Mucosa of gallbladder (tissue), 1 donor: ENCODE measurements around the gene CARD10. TPM values are rescaled to one million over a fixed set of nuclear protein-coding genes. Genes with fewer than 3 reads are reported as not detected.

Source experiments
- DNase-seq: peaks from one replicate; pipeline ENCODE4 v3.0.0-alpha.2; 2020; ENCODE audit warnings: low spot score
- total RNA-seq: library from RNA; stranded (reverse); gene quantifications from one replicate; pipeline ENCODE4 v1.2.1, GENCODE V29; 2021
- donor health status: DM: no; HTN: no; CAD: no.

Gene CARD10
- total RNA-seq, 1 donor from 2014 or later: 62.8 TPM

DNA sequence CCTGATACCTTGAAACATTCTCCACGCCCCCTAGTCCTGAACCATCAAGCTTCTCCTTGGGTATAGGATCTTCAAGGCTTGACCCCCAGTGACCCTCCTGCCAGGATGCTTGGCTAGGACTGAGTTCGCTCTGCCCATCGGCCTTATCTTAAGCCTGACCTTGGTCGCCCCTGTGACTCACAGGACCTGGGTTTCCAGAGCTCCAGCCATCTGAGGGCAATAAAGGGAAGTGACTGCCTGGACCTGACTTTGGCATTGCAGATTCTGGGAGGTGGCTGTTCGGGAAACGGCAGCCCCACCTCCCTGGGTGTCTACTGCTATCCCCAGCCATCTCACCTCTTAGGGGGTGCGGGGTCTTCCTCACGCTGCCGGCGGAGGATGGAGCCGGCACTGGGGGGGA lies 15.4 kb downstream of the CARD10 start:
- DNase-seq: no peak

- no peak for DNase-seq
Measured at GRCh38 chr22:37503183-37503683, 16.0 kb downstream of the CARD10 start.

GRCh38 chr22:37502342-37503182 lies 16.7 kb downstream of the CARD10 start:
- DNase-seq: peak; percentile 90

GRCh38 chr22:37501610-37502341 lies 17.4 kb downstream of the CARD10 start:
- peak; percentile 92 for DNase-seq

DNA sequence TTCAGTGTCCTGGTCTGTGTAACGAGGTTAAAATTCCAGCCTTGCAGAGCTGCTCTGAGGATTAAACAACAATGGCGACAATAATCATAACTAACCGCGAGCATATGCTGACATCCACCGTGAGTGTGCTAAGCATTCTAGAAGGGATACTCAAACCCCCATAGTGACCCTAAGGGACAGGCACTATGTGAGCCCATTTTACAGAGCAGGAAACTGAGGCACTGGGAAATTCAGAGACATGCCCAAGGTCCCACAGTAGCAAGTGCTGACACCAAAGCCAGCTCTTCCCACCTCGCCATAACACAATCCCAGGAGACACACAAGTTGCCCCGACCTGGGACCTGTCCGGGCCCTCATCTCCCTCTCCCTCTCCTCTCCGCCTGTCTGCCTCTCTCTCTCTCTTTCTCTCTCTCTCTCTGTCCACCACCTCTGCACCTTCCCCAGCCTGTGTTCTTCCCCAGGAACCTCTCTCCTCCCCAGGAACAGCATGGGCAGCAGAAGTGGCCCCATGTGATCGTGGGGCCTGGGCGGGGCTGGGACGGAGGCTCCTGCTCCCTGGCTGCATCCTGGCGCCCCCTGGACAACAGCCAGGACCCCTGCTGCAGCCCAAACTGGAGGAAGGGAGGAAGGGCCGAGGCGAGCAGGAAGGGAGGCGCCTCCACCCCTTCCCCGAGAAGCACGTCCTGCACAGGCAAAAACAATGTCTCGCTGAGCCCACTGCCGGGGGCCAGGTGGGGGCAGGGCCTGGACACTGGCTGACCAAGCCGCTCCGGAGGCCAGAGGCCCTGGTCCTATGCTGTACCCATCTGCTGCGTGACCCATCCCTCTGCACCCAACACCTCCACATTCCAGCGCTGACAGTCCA lies 18.2 kb downstream of the CARD10 start:
- no peak for DNase-seq

DNA sequence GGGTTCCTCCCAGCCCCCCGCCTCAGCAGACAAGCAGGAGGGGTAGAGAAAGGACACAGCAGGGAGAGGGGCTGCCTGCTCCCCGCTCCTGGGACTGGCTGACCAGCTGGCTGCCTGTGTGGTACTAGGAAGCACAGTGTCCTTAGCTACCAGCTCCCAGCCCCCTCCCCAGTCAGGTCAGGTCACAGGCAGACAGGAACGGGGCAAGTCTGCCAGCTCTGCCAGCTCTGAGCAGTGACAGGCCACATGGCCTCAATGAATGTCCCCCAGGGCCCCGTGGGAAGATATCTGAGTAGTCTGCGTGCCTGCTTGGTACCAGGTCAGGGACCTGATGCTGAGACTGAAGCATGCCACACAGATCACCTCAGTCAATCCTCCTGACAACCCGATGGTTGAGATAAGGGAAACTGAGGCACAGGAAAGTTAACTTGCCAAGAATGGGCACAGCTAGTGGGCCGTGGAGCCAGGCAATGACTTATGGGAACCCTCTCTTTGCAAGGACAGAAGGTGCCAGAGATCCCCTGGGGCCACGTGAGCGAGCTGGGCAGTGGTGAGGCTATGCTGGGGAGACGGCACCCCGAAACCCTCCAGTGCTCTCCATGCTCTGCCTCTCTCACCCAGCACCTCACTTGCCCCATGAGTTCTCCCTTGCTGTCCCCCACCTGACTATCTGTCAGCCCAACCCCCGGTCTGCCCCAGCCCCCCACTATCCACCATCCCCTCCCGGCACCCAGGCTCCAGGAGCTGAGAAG lies 19.2 kb downstream of the CARD10 start:
- no peak for DNase-seq

DNA sequence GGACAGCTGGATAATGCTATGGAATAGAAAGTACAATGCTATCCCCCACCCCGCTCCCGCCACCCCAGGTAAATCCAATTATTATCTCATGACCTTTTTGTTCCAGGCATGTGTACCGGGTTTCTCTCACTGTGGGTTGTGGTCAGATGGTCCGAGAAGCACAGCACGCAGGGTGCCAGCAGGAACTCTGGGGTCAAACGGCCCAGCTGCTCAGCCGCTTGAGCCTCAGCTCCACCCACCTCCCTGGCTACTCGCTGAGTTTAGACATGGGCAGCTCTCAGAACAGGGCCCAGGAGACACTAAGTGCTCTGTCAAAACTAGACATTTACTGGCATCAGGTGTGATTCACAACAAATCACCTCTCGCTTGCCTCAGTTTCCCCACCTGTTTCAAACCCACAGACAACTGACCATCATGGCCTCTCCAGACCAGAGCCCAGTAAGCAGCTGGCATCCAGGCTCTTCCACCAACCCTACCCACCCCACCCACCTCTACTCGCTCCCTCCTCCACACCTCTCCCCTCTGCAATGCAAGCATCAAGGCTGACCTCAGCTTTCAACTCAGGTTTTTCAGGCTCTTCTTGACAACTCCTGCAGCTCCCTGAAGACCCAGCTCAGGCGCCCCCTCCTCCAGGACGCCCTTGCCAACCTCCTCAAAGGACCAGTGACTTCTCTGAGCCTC lies 20.0 kb downstream of the CARD10 start:
- no peak for DNase-seq

- DNase-seq: no peak
Measured at GRCh38 chr22:37498289-37498909, 20.8 kb downstream of the CARD10 start.

- DNase-seq: no peak
Measured at GRCh38 chr22:37497062-37497599, 22.1 kb downstream of the CARD10 start.

- DNase-seq: no peak
Measured at GRCh38 chr22:37496651-37497050, 22.6 kb downstream of the CARD10 start.

- DNase-seq: no peak
Measured at GRCh38 chr22:37493979-37494378, 25.2 kb downstream of the CARD10 start.

DNA sequence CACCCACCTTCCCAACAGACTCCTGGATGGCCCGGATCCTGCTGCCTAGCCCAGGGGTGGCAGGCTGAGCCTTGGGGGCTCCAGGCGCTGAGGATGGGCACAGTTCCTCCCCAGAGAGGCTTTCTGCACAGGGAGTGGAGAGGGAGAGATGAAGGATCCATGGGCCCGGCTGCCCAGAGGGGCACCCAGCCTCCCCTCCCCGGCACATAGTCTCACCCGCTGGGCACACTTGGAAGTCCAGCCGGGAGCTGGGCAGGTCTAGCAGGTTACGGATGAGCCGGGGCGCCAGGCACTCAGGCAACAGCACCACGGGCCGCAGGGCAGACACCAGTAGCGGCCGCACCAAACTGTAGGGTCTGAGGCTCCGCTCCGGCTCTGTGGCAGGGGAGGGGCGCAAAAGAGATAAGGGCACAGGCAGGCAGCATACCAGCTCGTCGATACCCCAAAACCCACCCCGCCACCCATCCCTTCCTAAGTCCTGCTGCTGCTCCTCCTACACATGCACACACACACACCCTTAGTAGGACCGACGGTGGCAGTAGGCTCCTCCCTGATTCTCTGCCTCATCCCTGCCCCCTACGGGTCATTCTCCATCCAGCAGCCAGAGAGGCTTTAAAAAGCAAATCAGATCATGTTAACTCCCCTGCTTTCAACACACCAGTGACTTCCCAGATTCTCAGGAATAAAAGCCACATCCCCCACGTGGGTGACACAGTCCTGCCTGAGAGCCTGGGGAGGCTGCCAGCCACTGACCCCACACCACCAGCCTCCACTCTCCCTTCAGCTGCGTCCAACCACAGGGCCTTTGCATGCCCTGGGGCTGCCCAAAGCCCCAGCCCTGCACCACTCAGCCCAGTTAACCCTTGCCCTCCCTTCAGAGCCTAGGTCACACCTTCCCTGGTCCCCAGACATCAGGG lies 26.5 kb downstream of the CARD10 start:
- DNase-seq: no peak

DNA sequence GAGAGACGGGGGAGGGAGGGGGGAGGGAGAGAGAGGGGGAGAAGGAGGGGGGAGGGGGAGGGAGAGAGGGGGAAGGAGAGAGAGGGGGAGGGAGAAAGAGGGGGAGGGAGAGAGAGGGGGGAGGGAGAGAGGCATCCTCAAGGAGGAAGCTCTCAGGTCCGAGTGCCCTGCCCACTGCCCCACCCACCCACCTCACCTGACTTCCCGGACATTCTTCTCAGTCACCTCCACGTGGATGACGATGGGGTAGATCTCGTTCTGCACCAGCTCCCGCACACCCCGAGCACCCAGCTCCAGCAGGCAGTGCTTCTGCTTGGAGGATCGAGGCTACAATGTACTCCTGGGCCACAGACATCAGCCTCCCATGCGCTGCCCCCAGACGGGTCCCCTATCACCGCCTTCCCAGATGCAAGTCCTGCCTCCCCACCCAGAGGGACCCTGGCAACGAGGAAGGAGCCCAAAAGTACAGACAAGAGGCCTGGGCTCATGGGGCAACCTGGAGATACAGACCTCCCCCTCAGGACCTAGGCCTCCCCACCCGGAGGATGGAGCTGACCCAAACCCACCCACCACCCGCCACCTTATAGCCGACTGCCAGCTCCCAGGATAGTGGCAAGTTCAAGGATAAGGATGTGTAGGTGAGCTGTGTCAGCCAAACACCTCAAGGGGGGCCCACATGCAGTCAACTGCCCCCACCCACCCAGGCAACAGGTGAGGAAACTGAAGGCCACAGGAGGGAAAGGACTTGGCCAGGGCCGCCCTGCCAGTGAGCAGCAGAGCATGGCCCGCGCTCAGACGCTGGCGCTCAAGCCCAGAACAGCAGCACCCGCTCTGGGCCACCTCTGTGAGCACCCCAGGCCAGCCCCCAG lies 27.4 kb downstream of the CARD10 start:
- no peak for DNase-seq

- no peak for DNase-seq
Measured at GRCh38 chr22:37491106-37491505, 28.1 kb downstream of the CARD10 start.

DNA sequence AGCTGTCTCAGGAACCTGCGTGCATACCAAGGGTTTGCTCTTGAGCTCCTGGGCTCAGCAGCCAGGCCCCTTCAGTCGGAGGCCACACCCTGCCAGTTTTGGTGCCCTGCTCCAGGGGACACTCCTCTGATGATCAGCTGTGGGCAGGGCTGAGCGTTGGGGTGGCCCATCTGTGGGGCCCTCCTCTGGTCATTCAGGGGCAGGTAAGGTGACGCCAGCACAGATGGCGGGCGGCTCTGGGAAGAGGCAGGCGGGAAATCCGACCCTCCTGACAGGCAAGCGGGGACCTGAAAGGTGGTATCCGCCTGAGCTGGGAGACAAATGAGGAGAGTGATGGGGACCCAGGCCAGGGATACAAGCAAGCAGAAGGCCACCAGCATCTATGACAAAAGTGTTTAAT lies 29.2 kb downstream of the CARD10 start:
- no peak for DNase-seq

DNA sequence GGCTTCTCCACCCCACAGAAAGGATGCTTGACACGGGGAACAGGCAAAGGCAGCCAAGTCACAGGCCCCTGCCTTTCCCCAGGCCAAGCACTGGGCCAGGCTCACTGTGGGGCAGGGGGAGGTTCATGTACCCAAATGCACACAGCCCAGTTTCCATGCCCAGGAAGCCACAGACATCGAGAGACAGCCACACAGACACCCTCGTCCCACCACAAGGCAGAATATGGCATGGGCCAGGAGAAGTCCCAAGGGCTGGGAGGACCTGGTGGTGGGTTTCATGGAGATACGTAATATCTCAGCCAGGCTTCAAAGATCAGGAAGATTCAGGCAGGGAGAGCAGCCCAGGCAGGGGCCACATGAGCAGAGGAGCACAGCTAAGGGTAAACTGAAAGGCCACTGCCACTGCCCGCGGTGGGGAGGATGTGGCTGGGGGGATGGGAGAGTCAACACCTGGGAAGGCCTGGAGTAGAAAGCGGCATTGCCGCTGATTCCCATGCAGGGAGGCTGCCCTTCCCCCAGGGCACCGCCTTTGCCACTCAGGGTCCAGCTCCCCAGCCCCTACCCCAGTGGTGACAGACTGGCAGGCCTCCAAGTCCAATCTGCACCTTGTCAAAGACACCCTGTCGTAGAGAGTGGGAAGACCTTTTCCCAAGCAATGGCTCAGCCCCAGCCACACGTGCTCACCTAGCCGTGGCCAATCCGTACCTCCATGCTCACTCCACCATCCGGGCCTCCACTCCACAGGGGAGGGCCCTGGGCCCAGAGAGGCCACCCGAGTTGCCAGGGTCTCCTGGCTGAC lies 30.7 kb downstream of the CARD10 start:
- no peak for DNase-seq

- DNase-seq: no peak
Measured at GRCh38 chr22:37487571-37487970, 31.6 kb downstream of the CARD10 start.
